HepG2 (cell line): ENCODE measurements around the gene PET117. TPM values are rescaled to one million over a fixed set of nuclear protein-coding genes. Genes with fewer than 3 reads are reported as not detected.
A peak's percentile ranks its signal among the peaks of the same experiment; 100 is the strongest.

Experiments used
- FOXK1 ChIP-seq: sonication (generic); formaldehyde crosslinking; IDR thresholded peaks from 2 replicates; pipeline ENCODE4 v1.4.0; 2020; ENCODE audit warnings: low read depth, missing genetic modification reagents, borderline replicate concordance
- GMEB2 ChIP-seq: IDR thresholded peaks from 2 replicates; pipeline ENCODE4 v1.6.1; 2016; ENCODE audit warnings: missing biosample characterization, missing genetic modification reagents, low read depth
- MIER3 ChIP-seq: IDR thresholded peaks from 2 replicates; pipeline ENCODE4 v1.6.1; 2016; ENCODE audit warnings: missing compliant biosample characterization, borderline replicate concordance
- MTA1 ChIP-seq: sonication (generic); formaldehyde crosslinking; IDR thresholded peaks from 2 replicates; pipeline ENCODE4 v1.4.0; 2020; ENCODE audit warnings: missing genetic modification reagents, mild to moderate bottlenecking, borderline replicate concordance
- POLR2AphosphoS2 ChIP-seq: IDR thresholded peaks from 2 replicates; pipeline ENCODE4 v1.6.1; 2011; ENCODE audit warnings: low read depth, low read length, improper control_type of control experiment
- U2AF2 ChIP-seq: fragments of 200-400 bp; formaldehyde crosslinking; IDR thresholded peaks from 2 replicates; pipeline ENCODE4 v1.6.1; 2017; ENCODE audit warnings: low read depth, mild to moderate bottlenecking, low read length
- ZBTB21 ChIP-seq: sonication (generic); formaldehyde crosslinking; IDR thresholded peaks from 2 replicates; pipeline ENCODE4 v1.4.0; 2020; ENCODE audit warnings: missing genetic modification reagents
- ZFY ChIP-seq: sonication (generic); formaldehyde crosslinking; IDR thresholded peaks from 2 replicates; pipeline ENCODE4 v1.4.0; 2020; ENCODE audit warnings: missing genetic modification reagents
- ZNF24 ChIP-seq: fragments of 450-650 bp; IDR thresholded peaks from 2 replicates; pipeline ENCODE4 v1.6.1; 2017; ENCODE audit warnings: antibody characterized with exemption, mild to moderate bottlenecking
- ZNF670 ChIP-seq: sonication (generic); formaldehyde crosslinking; IDR thresholded peaks from 2 replicates; pipeline ENCODE4 v1.8.0; 2022; ENCODE audit warnings: mild to moderate bottlenecking, missing genetic modification reagents, borderline replicate concordance
- polyA plus RNA-seq, 8 experiments: library from polyadenylated mRNA; depleted of rRNA in 3 of 8; stranded (reverse) in 7 of 8; unstranded in 1 of 8; fragments of >200 nt; fragmentation: Illumina TruSeq in 4 of 8; extraction: Trizol in 4 of 8; gene quantifications; 2 replicates each; pipeline versions ENCODE4 v1.2.1 to v1.2.3, GENCODE V29; 2011 to 2016; ENCODE audit warnings: low read depth in 4 of 8, missing spikeins in 1 of 8, mixed read lengths in 1 of 8; ENCODE audit not compliant: insufficient read depth in 1 of 8
- total RNA-seq, 5 experiments: library from RNA; depleted of rRNA; stranded (reverse); fragments of >200 nt; fragmentation: Illumina TruSeq; extraction: Trizol; gene quantifications; 2 replicates each; pipeline ENCODE4 v1.2.3, GENCODE V29; 2016; ENCODE audit warnings: low read depth in 1 of 5
- TF ChIP-seq, protein P1 (sequence below): sonication (generic); formaldehyde crosslinking; IDR thresholded peaks from 2 replicates; pipeline ENCODE4 v1.8.0; 2023; ENCODE audit warnings: mild to moderate bottlenecking, missing genetic modification reagents
- TF ChIP-seq, protein P2 (sequence below): sonication (generic); formaldehyde crosslinking; IDR thresholded peaks from 2 replicates; pipeline ENCODE4 v1.4.0; 2020; ENCODE audit warnings: mild to moderate bottlenecking, missing genetic modification reagents
- TF ChIP-seq, protein P3 (sequence below), 2 experiments: sonication (generic) in 1 of 2; formaldehyde crosslinking in 1 of 2; IDR thresholded peaks; 2 replicates each; pipeline versions ENCODE4 v1.4.0 to v1.6.1; 2016 to 2020; ENCODE audit warnings: borderline replicate concordance in 1 of 2, low read depth in 1 of 2, mild to moderate bottlenecking in 1 of 2, missing genetic modification reagents in 1 of 2
- TF ChIP-seq, protein P4 (sequence below): sonication (generic); formaldehyde crosslinking; IDR thresholded peaks from 2 replicates; pipeline ENCODE4 v1.4.0; 2020; ENCODE audit warnings: mild to moderate bottlenecking, missing genetic modification reagents, borderline replicate concordance

The PET117 gene
- total and polyA plus RNA-seq, 2 of the 13 experiments (the other 11 are each of a cell fraction or from before 2014, with no cell fraction given) = 22.2 to 48.2 TPM

- TF ChIP-seq, protein P1, sequence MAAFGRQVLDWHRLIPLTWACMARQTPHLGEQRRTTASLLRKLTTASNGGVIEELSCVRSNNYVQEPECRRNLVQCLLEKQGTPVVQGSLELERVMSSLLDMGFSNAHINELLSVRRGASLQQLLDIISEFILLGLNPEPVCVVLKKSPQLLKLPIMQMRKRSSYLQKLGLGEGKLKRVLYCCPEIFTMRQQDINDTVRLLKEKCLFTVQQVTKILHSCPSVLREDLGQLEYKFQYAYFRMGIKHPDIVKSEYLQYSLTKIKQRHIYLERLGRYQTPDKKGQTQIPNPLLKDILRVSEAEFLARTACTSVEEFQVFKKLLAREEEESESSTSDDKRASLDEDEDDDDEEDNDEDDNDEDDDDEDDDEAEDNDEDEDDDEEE (CRISPR knock-in tag) = no peak
- TF ChIP-seq ZFY (CRISPR knock-in tag) = no peak
- no peak for TF ChIP-seq FOXK1
- no peak for TF ChIP-seq MIER3 (CRISPR knock-in tag)
- TF ChIP-seq ZNF24 = no peak
- TF ChIP-seq, protein P2, sequence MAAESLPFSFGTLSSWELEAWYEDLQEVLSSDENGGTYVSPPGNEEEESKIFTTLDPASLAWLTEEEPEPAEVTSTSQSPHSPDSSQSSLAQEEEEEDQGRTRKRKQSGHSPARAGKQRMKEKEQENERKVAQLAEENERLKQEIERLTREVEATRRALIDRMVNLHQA (CRISPR knock-in tag) = no peak
- TF ChIP-seq MTA1 (CRISPR knock-in tag) = no peak; the same call in 1 of the 2 replicates
- no peak; the same call in 1 of the 2 replicates for TF ChIP-seq ZBTB21 (CRISPR knock-in tag)
- TF ChIP-seq ZNF670 (CRISPR knock-in tag) = no peak
- TF ChIP-seq, protein P3, sequence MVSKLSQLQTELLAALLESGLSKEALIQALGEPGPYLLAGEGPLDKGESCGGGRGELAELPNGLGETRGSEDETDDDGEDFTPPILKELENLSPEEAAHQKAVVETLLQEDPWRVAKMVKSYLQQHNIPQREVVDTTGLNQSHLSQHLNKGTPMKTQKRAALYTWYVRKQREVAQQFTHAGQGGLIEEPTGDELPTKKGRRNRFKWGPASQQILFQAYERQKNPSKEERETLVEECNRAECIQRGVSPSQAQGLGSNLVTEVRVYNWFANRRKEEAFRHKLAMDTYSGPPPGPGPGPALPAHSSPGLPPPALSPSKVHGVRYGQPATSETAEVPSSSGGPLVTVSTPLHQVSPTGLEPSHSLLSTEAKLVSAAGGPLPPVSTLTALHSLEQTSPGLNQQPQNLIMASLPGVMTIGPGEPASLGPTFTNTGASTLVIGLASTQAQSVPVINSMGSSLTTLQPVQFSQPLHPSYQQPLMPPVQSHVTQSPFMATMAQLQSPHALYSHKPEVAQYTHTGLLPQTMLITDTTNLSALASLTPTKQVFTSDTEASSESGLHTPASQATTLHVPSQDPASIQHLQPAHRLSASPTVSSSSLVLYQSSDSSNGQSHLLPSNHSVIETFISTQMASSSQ (IDR thresholded peaks at IDR 0.05; ENCODE audit: low read depth) = 0 out of 2 replicates have a peak, but pooled peaks have one; percentile 13
- TF ChIP-seq, protein P3 (CRISPR knock-in tag; IDR thresholded peaks at IDR 0.05; ENCODE audit: borderline replicate concordance) = no peak
- TF ChIP-seq GMEB2 (CRISPR knock-in tag) = no peak
- no peak for TF ChIP-seq POLR2AphosphoS2
- TF ChIP-seq U2AF2 = no peak
- TF ChIP-seq, protein P4, sequence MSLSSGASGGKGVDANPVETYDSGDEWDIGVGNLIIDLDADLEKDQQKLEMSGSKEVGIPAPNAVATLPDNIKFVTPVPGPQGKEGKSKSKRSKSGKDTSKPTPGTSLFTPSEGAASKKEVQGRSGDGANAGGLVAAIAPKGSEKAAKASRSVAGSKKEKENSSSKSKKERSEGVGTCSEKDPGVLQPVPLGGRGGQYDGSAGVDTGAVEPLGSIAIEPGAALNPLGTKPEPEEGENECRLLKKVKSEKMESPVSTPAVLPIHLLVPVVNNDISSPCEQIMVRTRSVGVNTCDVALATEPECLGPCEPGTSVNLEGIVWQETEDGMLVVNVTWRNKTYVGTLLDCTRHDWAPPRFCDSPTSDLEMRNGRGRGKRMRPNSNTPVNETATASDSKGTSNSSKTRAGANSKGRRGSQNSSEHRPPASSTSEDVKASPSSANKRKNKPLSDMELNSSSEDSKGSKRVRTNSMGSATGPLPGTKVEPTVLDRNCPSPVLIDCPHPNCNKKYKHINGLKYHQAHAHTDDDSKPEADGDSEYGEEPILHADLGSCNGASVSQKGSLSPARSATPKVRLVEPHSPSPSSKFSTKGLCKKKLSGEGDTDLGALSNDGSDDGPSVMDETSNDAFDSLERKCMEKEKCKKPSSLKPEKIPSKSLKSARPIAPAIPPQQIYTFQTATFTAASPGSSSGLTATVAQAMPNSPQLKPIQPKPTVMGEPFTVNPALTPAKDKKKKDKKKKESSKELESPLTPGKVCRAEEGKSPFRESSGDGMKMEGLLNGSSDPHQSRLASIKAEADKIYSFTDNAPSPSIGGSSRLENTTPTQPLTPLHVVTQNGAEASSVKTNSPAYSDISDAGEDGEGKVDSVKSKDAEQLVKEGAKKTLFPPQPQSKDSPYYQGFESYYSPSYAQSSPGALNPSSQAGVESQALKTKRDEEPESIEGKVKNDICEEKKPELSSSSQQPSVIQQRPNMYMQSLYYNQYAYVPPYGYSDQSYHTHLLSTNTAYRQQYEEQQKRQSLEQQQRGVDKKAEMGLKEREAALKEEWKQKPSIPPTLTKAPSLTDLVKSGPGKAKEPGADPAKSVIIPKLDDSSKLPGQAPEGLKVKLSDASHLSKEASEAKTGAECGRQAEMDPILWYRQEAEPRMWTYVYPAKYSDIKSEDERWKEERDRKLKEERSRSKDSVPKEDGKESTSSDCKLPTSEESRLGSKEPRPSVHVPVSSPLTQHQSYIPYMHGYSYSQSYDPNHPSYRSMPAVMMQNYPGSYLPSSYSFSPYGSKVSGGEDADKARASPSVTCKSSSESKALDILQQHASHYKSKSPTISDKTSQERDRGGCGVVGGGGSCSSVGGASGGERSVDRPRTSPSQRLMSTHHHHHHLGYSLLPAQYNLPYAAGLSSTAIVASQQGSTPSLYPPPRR = peak; percentile 41; the same call in 1 of the 2 replicates
Measured at GRCh38 chr20:18144541-18145099, 7.0 kb downstream of the PET117 start (continued).
